AG09309 (cell line): Measurements from ENCODE around the gene SLC28A2.
"Not testable (repeated sequence)": the region's sequence is repeated elsewhere in the genome, so short reads cannot be mapped to it uniquely, and the experiment has no call there.

ENCODE experiments used
- DNase-seq: peaks from one replicate; pipeline ENCODE4 v3.0.0-alpha.2; 2010; ENCODE audit warnings: low read depth
- H3K4me3 ChIP-seq: 2 replicates; pipeline ENCODE4 v1.5.1; 2011; ENCODE audit warnings: mild to moderate bottlenecking, low read depth, low read length, moderate library complexity; ENCODE audit not compliant: control insufficient read depth
- CTCF ChIP-seq: IDR thresholded peaks from 2 replicates; pipeline ENCODE4 v1.5.1; 2011; ENCODE audit warnings: mild to moderate bottlenecking, low read depth, low read length, inconsistent platforms; ENCODE audit not compliant: insufficient read depth, control insufficient read depth; ENCODE audit errors: missing control alignments

SLC28A2 gene

GRCh38 chr15:45234562-45235235 lies 17.3 kb upstream of the SLC28A2 start:
- TF ChIP-seq CTCF: no peak
- DNase-seq: no peak
- H3K4me3 ChIP-seq: no peak overlapping the region

GRCh38 chr15:45236806-45237205 lies 15.2 kb upstream of the SLC28A2 start:
- not testable (repeated sequence) for DNase-seq

GRCh38 chr15:45242289-45242688 lies 9.7 kb upstream of the SLC28A2 start:
- no peak for TF ChIP-seq CTCF
- no peak for DNase-seq
- no peak overlapping the region for H3K4me3 ChIP-seq

More at GRCh38 chr15:45236806-45237205, 15.2 kb upstream of the SLC28A2 start:
- not testable (repeated sequence) for H3K4me3 ChIP-seq

- no peak for TF ChIP-seq CTCF
- no peak for DNase-seq
- H3K4me3 ChIP-seq: no peak overlapping the region
Measured at GRCh38 chr15:45249125-45249780, 2.8 kb upstream of the SLC28A2 start.

- no peak for DNase-seq
- no peak overlapping the region for H3K4me3 ChIP-seq
- TF ChIP-seq CTCF: peak; percentile 16
Measured at GRCh38 chr15:45253330-45253729, 1.3 kb downstream of the SLC28A2 start.

GRCh38 chr15:45254405-45254804 lies 2.4 kb downstream of the SLC28A2 start:
- no peak for DNase-seq
- H3K4me3 ChIP-seq: no peak overlapping the region
- no peak for TF ChIP-seq CTCF

- not testable (repeated sequence) for H3K4me3 ChIP-seq
- peak; percentile 29 for DNase-seq
Measured at GRCh38 chr15:45254824-45255223, 2.8 kb downstream of the SLC28A2 start.
